ENCODE measurements around the gene CD79A. TPM values are rescaled to one million over a fixed set of nuclear protein-coding genes. Genes with fewer than 3 reads are reported as not detected.

The CD79A gene
- total RNA-seq, 4 donors from 2014 or later, result 2.3 to 33.0 (median 8.2) TPM; not detected in 1

- in situ Hi-C loops (cut with MboI; ENCODE audit: low pct_ligation_motif_present in 1 of 4, low pct_unique_long_range_greater_than_20kb in 1 of 4, low sequenced_read_pairs in 3 of 4), result no loop called here
- 74 to 84% methylated on average over 9 to 11 of the region's 11 CpGs for WGBS, 2 donors (ENCODE audit: low coverage in 1 of 2)
- intact Hi-C loops (cut with DNase I; ENCODE audit: low total_unique reads), result no loop called here
- TF ChIP-seq POLR2AphosphoS5 (IDR thresholded peaks at IDR 0.05) (no peak), POLR2A (IDR thresholded peaks at IDR 0.05) (no peak), EP300 (IDR thresholded peaks at IDR 0.05; ENCODE audit: low read depth) (no peak)
- TF ChIP-seq, protein P1, sequence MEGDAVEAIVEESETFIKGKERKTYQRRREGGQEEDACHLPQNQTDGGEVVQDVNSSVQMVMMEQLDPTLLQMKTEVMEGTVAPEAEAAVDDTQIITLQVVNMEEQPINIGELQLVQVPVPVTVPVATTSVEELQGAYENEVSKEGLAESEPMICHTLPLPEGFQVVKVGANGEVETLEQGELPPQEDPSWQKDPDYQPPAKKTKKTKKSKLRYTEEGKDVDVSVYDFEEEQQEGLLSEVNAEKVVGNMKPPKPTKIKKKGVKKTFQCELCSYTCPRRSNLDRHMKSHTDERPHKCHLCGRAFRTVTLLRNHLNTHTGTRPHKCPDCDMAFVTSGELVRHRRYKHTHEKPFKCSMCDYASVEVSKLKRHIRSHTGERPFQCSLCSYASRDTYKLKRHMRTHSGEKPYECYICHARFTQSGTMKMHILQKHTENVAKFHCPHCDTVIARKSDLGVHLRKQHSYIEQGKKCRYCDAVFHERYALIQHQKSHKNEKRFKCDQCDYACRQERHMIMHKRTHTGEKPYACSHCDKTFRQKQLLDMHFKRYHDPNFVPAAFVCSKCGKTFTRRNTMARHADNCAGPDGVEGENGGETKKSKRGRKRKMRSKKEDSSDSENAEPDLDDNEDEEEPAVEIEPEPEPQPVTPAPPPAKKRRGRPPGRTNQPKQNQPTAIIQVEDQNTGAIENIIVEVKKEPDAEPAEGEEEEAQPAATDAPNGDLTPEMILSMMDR (IDR thresholded peaks at IDR 0.05), result no peak
- Histone ChIP-seq H3K36me3 (peaks cover 0 to 28% (median 11%) of the 10 kb centered on the region in 4 donors), H3K4me1 (peaks cover 34 to 68% (median 41%) of the 10 kb centered on the region in 4 donors), H3K27me3 (no peaks in the 10 kb centered on the region), H3K9me3 (no peaks in the 10 kb centered on the region), H3K27ac (no peak overlapping the region), H3K4me3 (no peak overlapping the region)
- no peak for DNase-seq
Measured at GRCh38 chr19:41863209-41863931, 13.7 kb upstream of the CD79A start.

DNA sequence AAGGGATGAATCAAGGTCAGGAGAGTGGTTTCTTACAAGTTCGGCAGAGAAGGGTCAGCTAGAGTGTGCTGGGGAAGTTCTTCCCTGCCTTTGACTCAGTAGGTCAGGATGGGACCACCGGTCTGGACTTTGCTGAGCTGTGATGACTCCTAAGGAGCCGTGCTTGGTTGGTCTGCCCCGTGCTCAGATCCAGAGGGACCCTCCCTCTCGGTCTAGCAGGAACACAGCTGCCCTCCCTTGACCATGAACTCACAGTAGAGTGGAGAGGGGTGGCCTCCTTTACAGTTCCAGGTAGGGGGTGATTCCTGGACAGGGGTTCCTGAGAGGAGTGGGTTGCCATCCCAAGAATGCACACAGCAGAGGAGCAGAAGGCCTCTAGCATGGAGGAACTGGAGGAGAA lies 12.7 kb upstream of the CD79A start:
- no peaks in the 10 kb centered on the region for H3K27me3 ChIP-seq
- H3K4me3 ChIP-seq, result no peak overlapping the region
- H3K36me3 ChIP-seq, result peaks cover 0 to 35% (median 14%) of the 10 kb centered on the region in 4 donors
- WGBS, 2 donors (ENCODE audit: low coverage in 1 of 2), result 84% methylated on average over 5 of the region's 5 CpGs; no CpG with 5 or more reads in 1 of the 2 donors
- intact Hi-C loops (cut with DNase I; ENCODE audit: low total_unique reads) (no loop called here), in situ Hi-C loops (cut with MboI; ENCODE audit: low pct_ligation_motif_present in 1 of 4, low pct_unique_long_range_greater_than_20kb in 1 of 4, low sequenced_read_pairs in 3 of 4) (no loop called here)
- no peaks in the 10 kb centered on the region for H3K9me3 ChIP-seq
- peaks cover 34 to 74% (median 46%) of the 10 kb centered on the region in 4 donors for H3K4me1 ChIP-seq
- DNase-seq, result no peak
- no peak overlapping the region for H3K27ac ChIP-seq
- TF ChIP-seq, protein P1 (IDR thresholded peaks at IDR 0.05), result no peak
- TF ChIP-seq POLR2A (IDR thresholded peaks at IDR 0.05), result no peak
- TF ChIP-seq POLR2AphosphoS5 (IDR thresholded peaks at IDR 0.05), result no peak
- TF ChIP-seq EP300 (IDR thresholded peaks at IDR 0.05; ENCODE audit: low read depth), result no peak

DNA sequence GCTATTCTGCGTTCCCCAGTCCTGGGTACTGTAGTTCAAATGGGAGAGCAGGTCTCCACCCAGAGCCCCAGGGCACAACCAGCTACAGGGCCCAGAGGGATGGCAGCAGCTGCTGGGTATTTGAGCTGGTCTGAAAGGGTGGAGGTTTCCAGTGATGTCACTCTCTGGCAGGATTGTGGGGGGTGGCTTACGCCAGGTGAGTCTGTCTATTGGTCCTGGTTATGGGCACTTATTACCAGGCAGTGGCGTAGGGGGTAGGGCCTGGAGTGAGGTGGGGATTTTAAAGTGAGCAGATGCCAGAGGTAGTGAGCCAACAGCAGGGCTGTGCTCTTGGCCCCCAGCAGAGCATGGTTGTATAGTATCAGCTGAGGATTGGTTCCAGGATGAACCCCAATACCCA lies 10.8 kb upstream of the CD79A start:
- intact Hi-C loops (cut with DNase I; ENCODE audit: low total_unique reads), result no loop called here

More for the DNA sequence above, 10.8 kb upstream of the CD79A start:
- no peaks in the 10 kb centered on the region for H3K9me3 ChIP-seq
- in situ Hi-C loops (cut with MboI; ENCODE audit: low pct_ligation_motif_present in 1 of 4, low pct_unique_long_range_greater_than_20kb in 1 of 4, low sequenced_read_pairs in 3 of 4), result no loop called here
- H3K27ac ChIP-seq, result no peak overlapping the region
- H3K36me3 ChIP-seq, result peaks cover 0 to 42% (median 18%) of the 10 kb centered on the region in 4 donors
- H3K4me1 ChIP-seq, result peaks cover 30 to 86% (median 50%) of the 10 kb centered on the region in 4 donors
- WGBS, 2 donors (ENCODE audit: low coverage in 1 of 2), result 88% methylated on average over 3 of the region's 3 CpGs; no CpG with 5 or more reads in 1 of the 2 donors
- no peak for TF ChIP-seq POLR2A (IDR thresholded peaks at IDR 0.05)
- no peak for TF ChIP-seq EP300 (IDR thresholded peaks at IDR 0.05; ENCODE audit: low read depth)
- no peak for TF ChIP-seq POLR2AphosphoS5 (IDR thresholded peaks at IDR 0.05)
- TF ChIP-seq, protein P1 (IDR thresholded peaks at IDR 0.05), result no peak
- no peak overlapping the region for H3K4me3 ChIP-seq
- no peaks in the 10 kb centered on the region for H3K27me3 ChIP-seq
- no peak for DNase-seq
